HepG2 (cell line): ENCODE measurements around the gene FGFR4. TPM values are rescaled to one million over a fixed set of nuclear protein-coding genes. Genes with fewer than 3 reads are reported as not detected.

ENCODE experiments used
- ATAC-seq: fragments of 200-7000 bp; cut with Tn5 transposase; 3 replicates; pipeline ENCODE4 v1.9.1; 2020; ENCODE audit warnings: mild to moderate bottlenecking, moderate library complexity
- BruUV-seq: library from RNA; stranded (reverse); fragments of 400-500 nt; replicated peaks from 2 replicates; lab custom pipeline; 2021; lab: Mats Ljungman, UMichigan
- CTCF ChIA-PET: fragments of 300-600 bp; formaldehyde crosslinking; extraction: SDS; loops from one replicate; lab custom pipeline; 2021; ENCODE audit warnings: low total read pairs, inconsistent platforms, low intra/inter-chr PET ratio; lab: Yijun Ruan, JAX
- POLR2A ChIA-PET: fragments of 350-600 bp; sonication (Branson Sonifier 250); formaldehyde crosslinking; loops from one replicate; lab custom pipeline; 2020; ENCODE audit warnings: antibody characterized with exemption, inconsistent platforms; lab: Yijun Ruan, JAX
- DNase-seq: peaks from one replicate; pipeline ENCODE4 v3.0.0-alpha.2; 2015; ENCODE audit warnings: low spot score
- FAIRE-seq: peaks from 3 replicates; lab custom pipeline; 2011; peaks lifted over from hg19 to GRCh38; lab: Jason Lieb, UNC
- H2AFZ ChIP-seq: one replicate; pipeline ENCODE4 v1.6.1; 2011; ENCODE audit warnings: low read length, inconsistent platforms
- H3K27ac ChIP-seq: fragments of 300-600 bp; 3 replicates; pipeline ENCODE4 v1.8.0; 2011; ENCODE audit warnings: mixed run types, mild to moderate bottlenecking, mixed read lengths, low read length, inconsistent platforms; ENCODE audit not compliant: insufficient read depth; ENCODE audit errors: extremely low read length
- H3K27me3 ChIP-seq, 2 experiments: fragments of 200-600 bp in 1 of 2; 2 replicates in 1 of 2; 3 replicates in 1 of 2; pipeline versions ENCODE4 v1.6.0 to v1.8.0; 2011; ENCODE audit warnings: low read length in 2 of 2, mild to moderate bottlenecking in 2 of 2, moderate library complexity in 2 of 2, inconsistent platforms in 1 of 2; ENCODE audit not compliant: insufficient read depth in 2 of 2, control insufficient read depth in 1 of 2
- H3K36me3 ChIP-seq, 2 experiments: fragments of 200-600 bp in 1 of 2; replicated peaks in 1 of 2; 2 replicates in 1 of 2; 3 replicates in 1 of 2; pipeline versions ENCODE4 v1.5.1 to v1.8.0; 2011; ENCODE audit warnings: low read length in 2 of 2, inconsistent platforms in 1 of 2; ENCODE audit not compliant: insufficient read depth in 2 of 2, control insufficient read depth in 1 of 2
- H3K4me1 ChIP-seq: 2 replicates; pipeline ENCODE4 v1.5.1; 2012; ENCODE audit warnings: low read length, inconsistent platforms; ENCODE audit not compliant: insufficient read depth
- H3K4me2 ChIP-seq: 2 replicates; pipeline ENCODE4 v1.6.0; 2011; ENCODE audit warnings: low read depth, low read length, inconsistent platforms
- H3K4me3 ChIP-seq, 3 experiments: fragments of 200-600 bp in 1 of 3; sonication (generic), shearing (Covaris generic) in 1 of 3; replicated peaks in 1 of 3; 2 replicates each; pipeline ENCODE4 v1.5.1; 2011 to 2016; ENCODE audit warnings: low read length in 3 of 3, inconsistent platforms in 2 of 3, low read depth in 2 of 3, mild to moderate bottlenecking in 2 of 3, control low read depth in 1 of 3, mixed read lengths in 1 of 3; ENCODE audit not compliant: insufficient read depth in 1 of 3
- H3K79me2 ChIP-seq: one replicate; pipeline ENCODE4 v1.6.1; 2011; ENCODE audit warnings: low read length, inconsistent platforms; ENCODE audit not compliant: insufficient read depth
- H3K9ac ChIP-seq: 2 replicates; pipeline ENCODE4 v1.6.0; 2011; ENCODE audit warnings: mild to moderate bottlenecking, low read depth, low read length, inconsistent platforms; ENCODE audit not compliant: insufficient read depth
- H3K9me3 ChIP-seq: 2 replicates; pipeline ENCODE4 v1.5.1; 2012; ENCODE audit warnings: mild to moderate bottlenecking, low read length
- H4K20me1 ChIP-seq: 2 replicates; pipeline ENCODE4 v1.6.0; 2011; ENCODE audit warnings: inconsistent platforms, mild to moderate bottlenecking, low read length, moderate library complexity; ENCODE audit not compliant: insufficient read depth
- ATRX ChIP-seq: sonication (generic); formaldehyde crosslinking; IDR thresholded peaks from 2 replicates; pipeline ENCODE4 v1.4.0; 2020; ENCODE audit warnings: missing genetic modification reagents, borderline replicate concordance
- CHD4 ChIP-seq: fragments of 200-600 bp; sonication (generic); IDR thresholded peaks from 2 replicates; pipeline ENCODE4 v1.7.0; 2017; ENCODE audit warnings: mild to moderate bottlenecking, low read length, borderline replicate concordance
- MIER3 ChIP-seq: IDR thresholded peaks from 2 replicates; pipeline ENCODE4 v1.6.1; 2016; ENCODE audit warnings: missing compliant biosample characterization, borderline replicate concordance
- SP4 ChIP-seq: sonication (generic); formaldehyde crosslinking; IDR thresholded peaks from 2 replicates; pipeline ENCODE4 v1.8.1; 2023; ENCODE audit warnings: mild to moderate bottlenecking, missing genetic modification reagents
- TARDBP ChIP-seq: sonication (generic); formaldehyde crosslinking; IDR thresholded peaks from 2 replicates; pipeline ENCODE4 v1.8.0; 2022; ENCODE audit warnings: mild to moderate bottlenecking, missing genetic modification reagents
- ZBTB38 ChIP-seq: sonication (generic); formaldehyde crosslinking; IDR thresholded peaks from 2 replicates; pipeline ENCODE4 v1.5.1; 2020; ENCODE audit warnings: mild to moderate bottlenecking, missing genetic modification reagents
- ZFX ChIP-seq: sonication (generic); formaldehyde crosslinking; IDR thresholded peaks from 2 replicates; pipeline ENCODE4 v1.4.0; 2020; ENCODE audit warnings: mild to moderate bottlenecking, low read depth, missing genetic modification reagents, moderate library complexity
- ZNF251 ChIP-seq: sonication (generic); formaldehyde crosslinking; IDR thresholded peaks from 2 replicates; pipeline ENCODE4 v1.9.0; 2021; ENCODE audit warnings: mild to moderate bottlenecking, missing genetic modification reagents
- ZNF44 ChIP-seq: sonication (generic); formaldehyde crosslinking; IDR thresholded peaks from 2 replicates; pipeline ENCODE4 v1.5.1; 2020; ENCODE audit warnings: mild to moderate bottlenecking, missing genetic modification reagents
- ZNF577 ChIP-seq: sonication (generic); formaldehyde crosslinking; IDR thresholded peaks from 2 replicates; pipeline ENCODE4 v1.4.0; 2020; ENCODE audit warnings: mild to moderate bottlenecking, low read depth, missing genetic modification reagents, borderline replicate concordance
- ZNF629 ChIP-seq: sonication (generic); formaldehyde crosslinking; conservative IDR thresholded peaks from 2 replicates; pipeline ENCODE4 v1.5.0; 2020; ENCODE audit warnings: missing genetic modification reagents
- ZNF746 ChIP-seq: sonication (generic); formaldehyde crosslinking; IDR thresholded peaks from 2 replicates; pipeline ENCODE4 v1.8.0; 2022; ENCODE audit warnings: mild to moderate bottlenecking, missing genetic modification reagents
- WGBS: methylation state at CpG from one replicate; pipeline ENCODE4 v1.1.6; 2017; ENCODE audit warnings: low lambda C conversion rate; 5-methylcytosine and 5-hydroxymethylcytosine counted together
- in situ Hi-C: cut with HindIII; loops from 2 replicates; pipeline ENCODE4 v1.10.0; 2017; ENCODE audit warnings: low pct_unique_long_range_greater_than_20kb; ENCODE audit not compliant: extremely low pct_ligation_motif_present
- intact Hi-C: fragments of 100-400 bp; cut with micrococcal nuclease; formaldehyde crosslinking; loops from one replicate; pipeline ENCODE4 v1.10.0; 2022; ENCODE audit not compliant: unreplicated experiment
- polyA plus RNA-seq, 8 experiments: library from polyadenylated mRNA; depleted of rRNA in 3 of 8; stranded (reverse) in 7 of 8; unstranded in 1 of 8; fragments of >200 nt; fragmentation: Illumina TruSeq in 4 of 8; extraction: Trizol in 4 of 8; gene quantifications; 2 replicates each; pipeline versions ENCODE4 v1.2.1 to v1.2.3, GENCODE V29; 2011 to 2016; ENCODE audit warnings: low read depth in 4 of 8, missing spikeins in 1 of 8, mixed read lengths in 1 of 8; ENCODE audit not compliant: insufficient read depth in 1 of 8
- total RNA-seq, 5 experiments: library from RNA; depleted of rRNA; stranded (reverse); fragments of >200 nt; fragmentation: Illumina TruSeq; extraction: Trizol; gene quantifications; 2 replicates each; pipeline ENCODE4 v1.2.3, GENCODE V29; 2016; ENCODE audit warnings: low read depth in 1 of 5
- TF ChIP-seq, protein P1 (sequence below), 2 experiments: sonication (generic) in 1 of 2; formaldehyde crosslinking in 1 of 2; IDR thresholded peaks; 2 replicates each; pipeline versions ENCODE4 v1.6.1 to v1.9.0; 2014 to 2022; ENCODE audit warnings: antibody characterized with exemption in 1 of 2, borderline replicate concordance in 1 of 2, inconsistent platforms in 1 of 2, low read depth in 1 of 2, missing genetic modification reagents in 1 of 2
- TF ChIP-seq, protein P2 (sequence below): sonication (generic); formaldehyde crosslinking; IDR thresholded peaks from 2 replicates; pipeline ENCODE4 v1.5.0; 2020; ENCODE audit warnings: mild to moderate bottlenecking, missing genetic modification reagents

FGFR4 gene
- total and polyA plus RNA-seq, 2 of the 13 experiments (the other 11 are each of a cell fraction or from before 2014, with no cell fraction given), result 129 to 219 TPM

- no peak for TF ChIP-seq ZNF577 (CRISPR knock-in tag)
- TF ChIP-seq, protein P1, sequence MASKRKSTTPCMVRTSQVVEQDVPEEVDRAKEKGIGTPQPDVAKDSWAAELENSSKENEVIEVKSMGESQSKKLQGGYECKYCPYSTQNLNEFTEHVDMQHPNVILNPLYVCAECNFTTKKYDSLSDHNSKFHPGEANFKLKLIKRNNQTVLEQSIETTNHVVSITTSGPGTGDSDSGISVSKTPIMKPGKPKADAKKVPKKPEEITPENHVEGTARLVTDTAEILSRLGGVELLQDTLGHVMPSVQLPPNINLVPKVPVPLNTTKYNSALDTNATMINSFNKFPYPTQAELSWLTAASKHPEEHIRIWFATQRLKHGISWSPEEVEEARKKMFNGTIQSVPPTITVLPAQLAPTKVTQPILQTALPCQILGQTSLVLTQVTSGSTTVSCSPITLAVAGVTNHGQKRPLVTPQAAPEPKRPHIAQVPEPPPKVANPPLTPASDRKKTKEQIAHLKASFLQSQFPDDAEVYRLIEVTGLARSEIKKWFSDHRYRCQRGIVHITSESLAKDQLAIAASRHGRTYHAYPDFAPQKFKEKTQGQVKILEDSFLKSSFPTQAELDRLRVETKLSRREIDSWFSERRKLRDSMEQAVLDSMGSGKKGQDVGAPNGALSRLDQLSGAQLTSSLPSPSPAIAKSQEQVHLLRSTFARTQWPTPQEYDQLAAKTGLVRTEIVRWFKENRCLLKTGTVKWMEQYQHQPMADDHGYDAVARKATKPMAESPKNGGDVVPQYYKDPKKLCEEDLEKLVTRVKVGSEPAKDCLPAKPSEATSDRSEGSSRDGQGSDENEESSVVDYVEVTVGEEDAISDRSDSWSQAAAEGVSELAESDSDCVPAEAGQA (IDR thresholded peaks at IDR 0.05; ENCODE audit: low read depth), result no peak
- TF ChIP-seq, protein P1 (CRISPR knock-in tag; IDR thresholded peaks at IDR 0.05; ENCODE audit: borderline replicate concordance), result no peak
- no peak for TF ChIP-seq ZNF746 (CRISPR knock-in tag)
- TF ChIP-seq MIER3 (CRISPR knock-in tag), result no peak
Measured at GRCh38 chr5:177084175-177084574, 2.5 kb upstream of the FGFR4 start (continued).

DNA sequence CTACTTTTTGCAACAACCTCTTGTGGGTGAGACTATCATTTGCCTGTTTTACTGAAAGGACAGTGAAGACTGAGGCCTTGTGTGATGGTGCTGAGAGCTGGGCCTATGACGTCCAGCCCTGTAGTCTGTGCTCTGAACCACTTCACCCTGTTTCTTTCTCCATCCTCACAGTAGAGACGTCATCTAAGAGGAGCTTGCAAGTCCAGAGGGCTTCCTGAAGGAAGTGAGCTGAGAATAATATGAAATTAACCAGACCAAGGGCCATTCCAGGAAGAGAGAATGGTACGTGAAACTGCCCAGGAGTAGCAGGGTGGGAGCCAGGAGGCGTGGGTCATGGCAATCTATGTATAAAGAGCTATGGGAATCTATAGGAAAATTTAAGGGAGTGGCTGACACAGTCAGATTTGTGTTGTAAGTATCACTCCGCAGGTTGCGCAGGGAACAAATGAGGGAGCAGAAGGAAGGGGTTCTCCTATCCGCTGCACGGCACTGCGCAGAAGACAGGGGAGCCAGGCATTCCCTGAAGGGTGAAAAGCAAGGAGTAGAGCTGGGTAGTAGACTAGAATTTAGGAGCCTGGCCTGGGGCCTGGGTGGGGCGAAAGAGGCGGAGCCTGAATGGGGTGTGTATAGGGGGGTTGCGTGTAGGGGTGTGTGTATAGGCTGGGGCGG, 596 bp upstream of the FGFR4 start:
- DNase-seq, result no peak
- no peak overlapping the region for H2AFZ ChIP-seq
- TF ChIP-seq TARDBP (CRISPR knock-in tag) (0 out of 2 replicates have a peak, but pooled peaks have one; percentile 6), SP4 (CRISPR knock-in tag) (no peak), ZNF44 (CRISPR knock-in tag) (0 out of 2 replicates have a peak, but pooled peaks have one; percentile 2), ZNF251 (no peak), ZFX (0 out of 2 replicates have a peak, but pooled peaks have one; percentile 24), ZNF629 (CRISPR knock-in tag) (peak; percentile 25; the same call in 1 of the 2 replicates), CHD4 (0 out of 2 replicates have a peak, but pooled peaks have one; percentile 55), ZBTB38 (peak; percentile 54; the same call in 1 of the 2 replicates), ATRX (CRISPR knock-in tag) (no peak)
- TF ChIP-seq, protein P2, sequence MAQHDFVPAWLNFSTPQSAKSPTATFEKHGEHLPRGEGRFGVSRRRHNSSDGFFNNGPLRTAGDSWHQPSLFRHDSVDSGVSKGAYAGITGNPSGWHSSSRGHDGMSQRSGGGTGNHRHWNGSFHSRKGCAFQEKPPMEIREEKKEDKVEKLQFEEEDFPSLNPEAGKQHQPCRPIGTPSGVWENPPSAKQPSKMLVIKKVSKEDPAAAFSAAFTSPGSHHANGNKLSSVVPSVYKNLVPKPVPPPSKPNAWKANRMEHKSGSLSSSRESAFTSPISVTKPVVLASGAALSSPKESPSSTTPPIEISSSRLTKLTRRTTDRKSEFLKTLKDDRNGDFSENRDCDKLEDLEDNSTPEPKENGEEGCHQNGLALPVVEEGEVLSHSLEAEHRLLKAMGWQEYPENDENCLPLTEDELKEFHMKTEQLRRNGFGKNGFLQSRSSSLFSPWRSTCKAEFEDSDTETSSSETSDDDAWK (CRISPR knock-in tag), result no peak

More for the DNA sequence above, 596 bp upstream of the FGFR4 start:
- no peaks in the 10 kb centered on the region; a peak in 1 of 5 replicates for H3K27me3 ChIP-seq
- no TSS peak for BruUV-seq
- H3K79me2 ChIP-seq, result peaks cover 36% of the 10 kb centered on the region
- in situ Hi-C loops, result no loop called here
- peaks cover 7% of the 10 kb centered on the region; the same call in 1 of the 2 replicates for H4K20me1 ChIP-seq
- no peak overlapping the region for H3K4me3 ChIP-seq
- H3K4me2 ChIP-seq, result peak overlapping the region; percentile 58
- H3K9me3 ChIP-seq, result no peaks in the 10 kb centered on the region
- peak overlapping the region; percentile 67 for H3K27ac ChIP-seq
- H3K36me3 ChIP-seq, result peaks cover 13 to 23% of the 10 kb centered on the region in 2 experiments
- FAIRE-seq, result peak; percentile 36
- POLR2A ChIA-PET, result interaction anchor here (0.8 to 7.7 kb wide), 20 partner anchors 9 to 549 kb away, joined by 3 to 293 read pairs (median 9); partner anchors contain the start of genes PRELID1, RAB24, RNF44 and TSPAN17
- H3K4me1 ChIP-seq, result peaks cover 59% of the 10 kb centered on the region
- no peak overlapping the region for H3K9ac ChIP-seq
- intact Hi-C loops, result loop anchor here (2.0 kb wide), 2 partner anchors 17 to 63 kb away; partner anchors contain the start of gene ZNF346
- CTCF ChIA-PET, result interaction anchor here (1.6 kb wide), 1 partner anchor 26 kb away, joined by 10 read pairs; no protein-coding TSS in a partner anchor
- 63% methylated on average over 12 of the region's 13 CpGs for WGBS
- ATAC-seq, result peak; percentile 0; the same call in 2 of the 3 replicates
